ENCODE data around the gene MDFI.

- TF ChIP-seq CTCF (IDR thresholded peaks at IDR 0.05) (no peak), POLR2A (IDR thresholded peaks at IDR 0.05) (no peak)
Measured at GRCh38 chr6:41639809-41640371, 1.6 kb downstream of the MDFI start.

Measured in testis (tissue), 2 donors.